SU-DHL-6 (cell line): Measurements from ENCODE around the gene SDK1.

Source experiments
- H2AFZ ChIP-seq: fragments of 200-600 bp; sonication (generic); 2 replicates; pipeline ENCODE4 v1.6.1; 2014; ENCODE audit warnings: low read depth, mild to moderate bottlenecking, moderate library complexity, mixed read lengths, antibody characterized with exemption, low read length; ENCODE audit not compliant: severe bottlenecking
- H3F3A ChIP-seq: fragments of 200-600 bp; shearing (Covaris generic); 2 replicates; pipeline ENCODE4 v1.6.0; 2016; ENCODE audit warnings: antibody characterized with exemption, mild to moderate bottlenecking; ENCODE audit not compliant: insufficient read depth
- H3K27ac ChIP-seq: fragments of 200-600 bp; sonication (generic); 2 replicates; pipeline ENCODE4 v1.5.1; 2016; ENCODE audit warnings: low read depth, mild to moderate bottlenecking, low read length, moderate library complexity, mixed read lengths
- H3K27me3 ChIP-seq: fragments of 200-600 bp; sonication (generic), shearing (Covaris generic); 2 replicates; pipeline ENCODE4 v1.6.0; 2014; ENCODE audit warnings: mild to moderate bottlenecking, low read length
- H3K36me3 ChIP-seq: fragments of 200-600 bp; sonication (generic); 2 replicates; pipeline ENCODE4 v1.6.1; 2014; ENCODE audit warnings: mild to moderate bottlenecking, low read length, mixed read lengths
- H3K4me2 ChIP-seq: fragments of 300-600, 200-600 bp; shearing (Covaris generic), sonication (generic); 2 replicates; pipeline ENCODE4 v1.6.0; 2014; ENCODE audit warnings: low read length, low read depth, mild to moderate bottlenecking; ENCODE audit not compliant: poor library complexity, severe bottlenecking
- H3K4me3 ChIP-seq: fragments of 200-600 bp; sonication (generic); 2 replicates; pipeline ENCODE4 v1.5.1; 2014; ENCODE audit warnings: antibody characterized with exemption, low read length, mild to moderate bottlenecking, mixed read lengths; ENCODE audit not compliant: insufficient read depth, poor library complexity, severe bottlenecking
- H3K79me2 ChIP-seq: fragments of 200-600 bp; sonication (generic); 2 replicates; pipeline ENCODE4 v1.6.1; 2014; ENCODE audit warnings: mild to moderate bottlenecking, low read length, moderate library complexity; ENCODE audit not compliant: insufficient read depth
- H3K9ac ChIP-seq: fragments of 200-600 bp; sonication (generic); 2 replicates; pipeline ENCODE4 v1.7.0; 2014; ENCODE audit warnings: mild to moderate bottlenecking, low read length
- H3K9me2 ChIP-seq: fragments of 200-600 bp; sonication (generic); replicated peaks from 2 replicates; pipeline ENCODE4 v1.6.1; 2014; ENCODE audit warnings: low read length; ENCODE audit not compliant: insufficient read depth
- H3K9me3 ChIP-seq: fragments of 200-600 bp; sonication (generic); 2 replicates; pipeline ENCODE4 v1.6.1; 2014; ENCODE audit warnings: low read length, mixed read lengths; ENCODE audit not compliant: insufficient read depth
- H4K20me1 ChIP-seq: fragments of 200-600 bp; sonication (generic); 2 replicates; pipeline ENCODE4 v1.6.1; 2014; ENCODE audit warnings: low read depth, mild to moderate bottlenecking, antibody characterized with exemption, low read length, moderate library complexity, mixed read lengths
- CTCF ChIP-seq: fragments of 200-600 bp; sonication (generic); IDR thresholded peaks from one replicate; pipeline ENCODE4 v1.5.1; 2017; ENCODE audit warnings: antibody characterized with exemption, mild to moderate bottlenecking, low read length, moderate library complexity; ENCODE audit not compliant: insufficient read depth, poor library complexity, severe bottlenecking
- EZH2phosphoT487 ChIP-seq: fragments of 200-600 bp; sonication (generic), shearing (Covaris generic); conservative IDR thresholded peaks from 2 replicates; pipeline ENCODE4 v1.6.1; 2018; ENCODE audit warnings: mild to moderate bottlenecking, antibody characterized with exemption, low read length, moderate library complexity, mixed read lengths

SDK1 gene

GRCh38 chr7:4102231-4102841 is 801.3 kb downstream of the SDK1 start:
- Histone ChIP-seq H2AFZ (no peak overlapping the region), H3K36me3 (no peaks in the 10 kb centered on the region), H3K9ac (no peak overlapping the region), H3K9me3 (no peaks in the 10 kb centered on the region), H3F3A (no peaks in the 10 kb centered on the region), H3K27ac (no peak overlapping the region), H3K4me2 (no peak overlapping the region), H4K20me1 (no peaks in the 10 kb centered on the region), H3K4me3 (no peak overlapping the region), H3K79me2 (no peaks in the 10 kb centered on the region), H3K9me2 (no peaks in the 10 kb centered on the region), H3K27me3 (no peaks in the 10 kb centered on the region)
- no peak for TF ChIP-seq CTCF
- no peak for TF ChIP-seq EZH2phosphoT487

- H3K4me2 ChIP-seq = no peak overlapping the region
- H3K27me3 ChIP-seq = no peaks in the 10 kb centered on the region
- H2AFZ ChIP-seq = no peak overlapping the region
- H3K4me3 ChIP-seq = no peak overlapping the region
- no peaks in the 10 kb centered on the region for H3K9me2 ChIP-seq
- no peaks in the 10 kb centered on the region for H3F3A ChIP-seq
- H3K36me3 ChIP-seq = no peaks in the 10 kb centered on the region
- no peaks in the 10 kb centered on the region for H4K20me1 ChIP-seq
- no peaks in the 10 kb centered on the region for H3K79me2 ChIP-seq
- TF ChIP-seq CTCF (no peak), EZH2phosphoT487 (no peak)
- no peak overlapping the region for H3K9ac ChIP-seq
- no peaks in the 10 kb centered on the region for H3K9me3 ChIP-seq
- no peak overlapping the region for H3K27ac ChIP-seq
These were observed 802.5 kb downstream of the SDK1 start for GRCh38 chr7:4103352-4104091.

GRCh38 chr7:4107839-4108238 is 806.8 kb downstream of the SDK1 start:
- Histone ChIP-seq H3K79me2 (no peaks in the 10 kb centered on the region), H3K9ac (no peak overlapping the region), H2AFZ (no peak overlapping the region), H3K9me2 (no peaks in the 10 kb centered on the region), H3F3A (no peaks in the 10 kb centered on the region), H3K36me3 (no peaks in the 10 kb centered on the region), H3K9me3 (no peaks in the 10 kb centered on the region), H3K27ac (no peak overlapping the region), H4K20me1 (no peaks in the 10 kb centered on the region), H3K27me3 (no peaks in the 10 kb centered on the region), H3K4me3 (no peak overlapping the region), H3K4me2 (no peak overlapping the region)
- TF ChIP-seq CTCF = no peak
